Activated CD4-positive, CD25-positive, alpha-beta regulatory T cell (primary cell): ENCODE results near the gene PCDH9.

Experiments used
- DNase-seq, 4 experiments: peaks; one replicate each; lab custom pipeline; 2025; lab: John Stamatoyannopoulos, UW

Gene PCDH9

GRCh38 chr13:67155898-67156722, 74.0 kb downstream of the PCDH9 start:
- no peak for DNase-seq

GRCh38 chr13:67152085-67152484, 78.1 kb downstream of the PCDH9 start:
- no peak for DNase-seq

GRCh38 chr13:67151652-67152051, 78.5 kb downstream of the PCDH9 start:
- no peak for DNase-seq

GRCh38 chr13:67150608-67151007, 79.5 kb downstream of the PCDH9 start:
- DNase-seq = no peak

GRCh38 chr13:67148161-67148571, 82.0 kb downstream of the PCDH9 start:
- DNase-seq = no peak

- DNase-seq = no peak
These were observed 82.6 kb downstream of the PCDH9 start for GRCh38 chr13:67147342-67148133.

- DNase-seq = no peak
These were observed 83.5 kb downstream of the PCDH9 start for GRCh38 chr13:67146523-67147130.

GRCh38 chr13:67145950-67146349, 84.2 kb downstream of the PCDH9 start:
- DNase-seq = no peak

- DNase-seq = no peak
These were observed 86.5 kb downstream of the PCDH9 start for GRCh38 chr13:67143544-67144115.

GRCh38 chr13:67140006-67140405, 90.1 kb downstream of the PCDH9 start:
- DNase-seq = no peak

- DNase-seq = no peak
These were observed 90.6 kb downstream of the PCDH9 start for GRCh38 chr13:67139551-67139950.

GRCh38 chr13:67138970-67139369, 91.2 kb downstream of the PCDH9 start:
- no peak for DNase-seq

- DNase-seq = no peak
These were observed 92.9 kb downstream of the PCDH9 start for GRCh38 chr13:67137044-67137735.

- no peak for DNase-seq
These were observed 94.0 kb downstream of the PCDH9 start for GRCh38 chr13:67136157-67136556.

- no peak for DNase-seq
These were observed 94.8 kb downstream of the PCDH9 start for GRCh38 chr13:67135356-67135755.

- no peak for DNase-seq
These were observed 95.6 kb downstream of the PCDH9 start for GRCh38 chr13:67134417-67135129.

GRCh38 chr13:67133476-67133875, 96.7 kb downstream of the PCDH9 start:
- DNase-seq = no peak

GRCh38 chr13:67131393-67131792, 98.7 kb downstream of the PCDH9 start:
- no peak for DNase-seq

- no peak for DNase-seq
These were observed 99.7 kb downstream of the PCDH9 start for GRCh38 chr13:67130444-67130843.

- DNase-seq = no peak
These were observed 102.0 kb downstream of the PCDH9 start for GRCh38 chr13:67128136-67128535.

- DNase-seq = no peak
These were observed 104.5 kb downstream of the PCDH9 start for GRCh38 chr13:67125681-67126080.
